Activated gamma-delta T cell treated with Interleukin-2 at 50 U/mL for 16 hours (primary cell): Measurements from ENCODE around the gene MIOX.

Source experiments
- DNase-seq: peaks from one replicate; pipeline ENCODE4 v3.0.0-alpha.2; 2020

Gene MIOX

GRCh38 chr22:50455201-50455600 is 31.5 kb upstream of the MIOX start:
- no peak for DNase-seq

- no peak for DNase-seq
These were observed 30.6 kb upstream of the MIOX start for GRCh38 chr22:50456026-50456425.

GRCh38 chr22:50456466-50457234 is 30.0 kb upstream of the MIOX start:
- DNase-seq, result no peak

GRCh38 chr22:50459016-50459415 is 27.6 kb upstream of the MIOX start:
- no peak for DNase-seq

GRCh38 chr22:50459496-50460140 is 27.0 kb upstream of the MIOX start:
- no peak for DNase-seq

- DNase-seq, result no peak
These were observed 25.7 kb upstream of the MIOX start for GRCh38 chr22:50460938-50461337.

- DNase-seq, result no peak
These were observed 25.1 kb upstream of the MIOX start for GRCh38 chr22:50461536-50461935.

GRCh38 chr22:50461979-50462540 is 24.6 kb upstream of the MIOX start:
- no peak for DNase-seq

GRCh38 chr22:50463188-50463900 is 23.3 kb upstream of the MIOX start:
- DNase-seq, result no peak

- no peak for DNase-seq
These were observed 22.2 kb upstream of the MIOX start for GRCh38 chr22:50464451-50464850.

- no peak for DNase-seq
These were observed 21.4 kb upstream of the MIOX start for GRCh38 chr22:50465066-50465930.

GRCh38 chr22:50467341-50467740 is 19.3 kb upstream of the MIOX start:
- no peak for DNase-seq

GRCh38 chr22:50467773-50468440 is 18.8 kb upstream of the MIOX start:
- no peak for DNase-seq

- no peak for DNase-seq
These were observed 18.0 kb upstream of the MIOX start for GRCh38 chr22:50468626-50469025.

- DNase-seq, result peak; percentile 100
These were observed 17.0 kb upstream of the MIOX start for GRCh38 chr22:50469377-50470305.

GRCh38 chr22:50470491-50470890 is 16.2 kb upstream of the MIOX start:
- DNase-seq, result no peak

- no peak for DNase-seq
These were observed 15.3 kb upstream of the MIOX start for GRCh38 chr22:50471197-50471847.

- no peak for DNase-seq
These were observed 14.7 kb upstream of the MIOX start for GRCh38 chr22:50471962-50472361.

GRCh38 chr22:50473088-50473487 is 13.6 kb upstream of the MIOX start:
- DNase-seq, result peak; percentile 53
